Stimulated activated CD8-positive, alpha-beta memory T cell treated with anti-CD3 and anti-CD28 coated beads, Interleukin-2, amount 100 ng/mL, for 48 hours (primary cell): ENCODE results near the gene TMEM132D.

ENCODE experiments used
- DNase-seq, 2 donors: peaks; one replicate each; pipeline ENCODE4 v3.0.0-alpha.2; 2020; ENCODE audit warnings: low read depth in 2 of 2

The TMEM132D gene

DNA sequence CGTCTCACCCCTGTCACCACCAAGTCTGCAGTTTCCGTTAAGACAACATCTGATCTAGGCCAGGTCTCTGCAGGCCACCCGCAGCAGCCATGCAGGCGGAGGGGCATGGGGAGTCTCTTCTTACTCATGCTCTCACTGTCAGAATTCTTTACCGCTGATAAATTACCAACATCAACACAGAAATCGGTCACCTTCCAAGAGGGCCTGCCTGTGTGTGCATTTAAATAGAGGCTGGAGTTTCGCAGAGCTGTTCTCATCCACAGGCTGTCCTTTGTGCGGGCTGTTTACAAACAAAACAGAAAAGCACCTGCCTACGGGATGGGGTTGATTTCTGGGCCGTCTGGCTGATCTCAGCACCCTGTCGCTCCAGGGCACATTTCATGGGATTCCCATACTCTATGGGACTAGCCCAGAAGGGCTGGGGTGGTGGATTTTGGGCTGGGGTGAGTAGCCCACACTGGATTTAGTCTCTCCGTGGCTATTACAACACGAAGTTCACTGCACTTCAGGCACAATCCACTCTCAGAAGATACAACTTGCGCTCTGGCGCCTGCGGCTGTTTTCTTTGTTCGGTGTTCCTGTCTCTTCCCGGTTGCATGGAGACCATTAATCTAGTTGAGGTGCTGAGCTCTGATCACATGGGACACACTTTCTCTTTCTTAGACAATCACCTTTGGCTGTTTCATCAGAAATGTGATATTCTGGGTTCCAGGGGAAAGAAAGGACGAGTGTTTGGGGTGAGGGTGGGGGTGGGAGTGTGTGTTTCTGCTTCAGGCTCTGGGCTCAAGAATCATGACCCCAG lies 719.5 kb downstream of the TMEM132D start:
- no peak for DNase-seq

DNA sequence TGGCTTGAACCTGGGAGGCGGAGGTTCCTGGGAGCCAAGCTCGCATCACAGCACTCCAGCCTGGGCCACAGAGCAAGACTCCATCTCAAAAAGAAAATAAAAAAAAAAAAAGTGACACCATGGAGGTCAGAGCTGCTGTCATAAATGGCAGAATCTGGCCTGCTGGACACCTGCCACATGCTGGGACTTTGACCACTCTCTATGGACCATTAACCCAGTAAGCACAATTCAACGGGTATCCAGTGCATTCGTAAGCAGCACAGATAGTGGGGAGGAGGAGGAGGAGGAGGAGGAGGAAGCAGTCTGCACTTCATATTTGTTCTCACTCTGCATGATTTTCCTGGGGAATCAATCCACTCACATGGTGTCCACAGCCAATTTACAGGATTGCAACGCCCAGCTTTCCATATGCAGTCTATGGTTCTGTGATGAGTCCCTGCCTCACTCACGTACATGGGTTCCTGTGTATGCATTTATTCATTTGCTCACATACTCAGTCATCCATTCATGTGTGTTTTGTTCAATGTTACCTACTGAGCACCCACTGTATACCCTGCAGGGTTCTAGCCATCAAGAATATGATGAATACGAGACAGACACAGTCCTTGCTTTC lies 723.8 kb downstream of the TMEM132D start:
- no peak for DNase-seq

DNA sequence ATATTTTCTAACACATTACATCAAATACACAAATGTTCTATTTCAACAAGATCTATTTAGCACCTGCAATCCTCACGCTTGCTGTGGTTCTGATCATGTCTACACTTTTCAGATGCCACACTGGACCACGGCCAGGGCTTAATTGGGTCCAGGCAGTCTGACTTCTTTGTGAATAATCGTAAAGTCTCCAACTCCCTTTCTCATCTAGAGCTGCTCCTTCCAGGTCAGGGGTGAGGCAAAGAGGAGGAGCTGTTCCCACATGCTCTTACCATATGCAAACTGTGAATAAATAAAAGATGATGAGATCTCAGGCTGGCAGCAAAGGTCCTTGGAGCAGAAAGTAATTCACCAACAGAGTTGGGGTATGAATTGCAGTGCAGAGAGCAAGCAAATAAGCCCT lies 733.9 kb downstream of the TMEM132D start:
- DNase-seq: no peak

DNA sequence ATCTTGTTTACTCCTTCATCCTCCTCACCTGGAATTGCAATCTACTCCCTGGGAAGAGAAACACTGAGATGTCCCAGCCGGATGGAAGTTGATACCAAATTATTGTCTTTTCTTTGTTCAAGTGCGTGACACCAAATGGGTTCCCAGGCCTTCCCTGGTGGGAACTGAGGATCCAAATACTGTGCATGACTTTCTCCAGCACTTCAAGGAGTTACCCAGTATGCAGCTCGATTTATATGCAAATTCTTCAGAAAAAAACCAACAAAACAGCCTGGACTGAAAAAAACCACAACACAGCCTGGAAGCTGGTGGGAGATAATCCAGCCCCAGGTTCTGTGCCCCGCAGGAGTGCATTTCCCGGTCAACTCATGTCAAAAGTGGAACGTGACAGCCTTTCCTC lies 740.0 kb downstream of the TMEM132D start:
- no peak for DNase-seq

DNA sequence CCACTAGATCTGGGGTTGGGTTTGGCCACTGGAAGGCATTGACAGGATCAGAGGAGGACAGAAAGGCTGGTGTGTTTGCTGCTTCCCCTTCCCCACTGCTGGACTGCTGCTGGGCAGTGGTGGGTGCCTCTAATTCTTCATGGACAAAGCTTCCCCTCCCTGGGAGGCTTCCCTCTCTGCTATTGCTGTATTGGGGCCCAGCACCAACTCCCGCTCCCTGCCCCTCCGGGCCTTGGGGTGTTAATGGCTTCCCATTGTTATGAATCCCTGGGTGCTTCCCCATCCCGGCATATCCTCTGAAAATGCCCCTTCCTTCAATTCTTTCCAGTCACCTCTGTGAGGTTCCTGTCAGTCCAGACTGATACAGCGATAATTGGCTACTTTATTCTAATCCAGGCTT lies 740.4 kb downstream of the TMEM132D start:
- no peak for DNase-seq

DNA sequence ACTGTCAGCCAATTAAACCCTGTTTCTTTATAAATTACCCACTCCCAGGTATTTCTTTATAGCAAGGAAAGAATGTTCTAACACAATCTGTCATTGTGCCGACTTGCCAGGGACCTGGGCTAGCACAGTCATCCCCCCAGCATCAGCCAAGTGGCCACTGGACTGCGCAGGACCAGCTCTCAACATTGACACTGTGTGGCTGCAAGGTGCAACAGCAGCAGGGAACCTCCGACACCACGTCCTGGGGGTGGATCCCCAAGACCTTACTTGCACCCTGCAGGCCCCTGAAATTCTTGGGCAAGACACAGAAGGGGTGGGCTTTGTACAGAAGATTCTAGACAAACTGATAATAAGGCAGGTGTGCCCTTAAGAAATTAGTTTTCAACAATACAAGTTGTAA lies 741.0 kb downstream of the TMEM132D start:
- DNase-seq: no peak

DNA sequence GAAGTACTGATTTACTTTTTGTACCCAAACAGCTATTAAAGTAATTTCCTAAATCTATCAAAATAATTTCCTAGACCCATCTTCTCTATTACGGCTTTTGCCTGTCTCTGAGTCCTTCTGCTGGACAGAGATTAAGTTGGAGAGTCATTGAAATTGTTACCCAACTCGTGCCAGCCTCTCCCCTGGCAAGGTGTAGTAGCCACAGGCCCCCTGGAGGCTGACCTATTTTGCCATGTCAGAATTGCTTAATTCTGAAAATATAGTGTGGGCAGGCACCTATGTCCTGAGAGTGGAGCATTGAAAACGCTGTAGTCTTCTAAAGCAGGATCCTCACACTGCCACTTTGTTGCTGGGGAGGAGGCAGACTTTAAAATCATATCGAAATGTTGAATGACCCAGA lies 742.3 kb downstream of the TMEM132D start:
- no peak for DNase-seq

DNA sequence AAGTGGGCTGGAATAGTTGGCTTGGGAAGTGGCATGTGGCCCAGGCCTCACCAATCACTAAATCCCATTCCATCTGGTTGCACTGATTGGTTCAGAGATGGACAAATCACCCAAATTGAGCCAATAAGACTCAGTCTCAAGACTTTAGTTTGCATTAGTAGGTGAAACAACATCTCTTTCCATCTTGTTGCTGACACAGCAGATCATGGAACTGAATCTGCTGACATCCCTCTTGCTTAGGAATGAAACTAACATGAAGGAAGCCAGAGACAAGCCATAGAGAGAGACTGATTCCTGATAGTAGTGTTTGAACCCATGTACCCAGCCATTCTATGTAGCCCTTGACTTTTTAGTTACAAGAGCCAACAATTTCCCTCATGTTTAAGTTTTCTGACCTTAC lies 743.5 kb downstream of the TMEM132D start:
- DNase-seq: no peak

DNA sequence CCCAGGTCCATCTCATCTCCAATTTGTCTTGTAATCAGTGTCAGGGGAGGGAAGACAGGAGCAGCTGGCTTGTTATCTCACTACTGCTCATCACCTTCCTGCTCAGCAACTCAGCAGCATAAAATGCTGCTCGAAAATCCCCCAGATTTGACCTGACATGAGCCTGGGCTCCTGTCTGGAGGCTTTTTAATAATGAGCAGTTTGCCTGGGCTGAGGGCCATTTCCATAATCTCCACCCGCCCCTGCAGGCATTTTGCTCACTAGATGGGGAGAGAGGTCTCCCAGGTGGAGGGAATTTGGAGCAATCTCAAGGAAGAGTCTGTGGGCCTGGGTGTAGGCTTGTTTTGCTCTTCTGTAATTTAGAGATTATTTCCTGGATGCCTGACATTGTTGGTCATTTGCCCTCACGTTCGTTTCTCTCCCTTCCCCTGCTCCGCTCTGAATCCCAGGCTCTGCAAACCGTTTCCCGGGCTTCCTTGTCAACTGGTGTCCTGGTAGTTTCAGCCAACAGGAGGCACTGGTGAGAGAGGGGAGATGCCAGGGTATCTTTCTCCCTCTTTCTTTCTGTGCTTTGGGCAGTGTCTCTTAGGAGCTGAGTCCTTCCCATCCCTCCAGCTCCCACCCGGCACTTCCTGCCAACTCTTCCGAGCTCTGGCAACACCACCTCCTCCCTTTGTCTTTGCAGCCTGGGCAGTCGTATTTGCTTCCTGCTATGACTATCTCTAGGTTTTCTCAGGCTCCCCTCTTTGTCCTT lies 751.3 kb downstream of the TMEM132D start:
- DNase-seq: no peak

DNA sequence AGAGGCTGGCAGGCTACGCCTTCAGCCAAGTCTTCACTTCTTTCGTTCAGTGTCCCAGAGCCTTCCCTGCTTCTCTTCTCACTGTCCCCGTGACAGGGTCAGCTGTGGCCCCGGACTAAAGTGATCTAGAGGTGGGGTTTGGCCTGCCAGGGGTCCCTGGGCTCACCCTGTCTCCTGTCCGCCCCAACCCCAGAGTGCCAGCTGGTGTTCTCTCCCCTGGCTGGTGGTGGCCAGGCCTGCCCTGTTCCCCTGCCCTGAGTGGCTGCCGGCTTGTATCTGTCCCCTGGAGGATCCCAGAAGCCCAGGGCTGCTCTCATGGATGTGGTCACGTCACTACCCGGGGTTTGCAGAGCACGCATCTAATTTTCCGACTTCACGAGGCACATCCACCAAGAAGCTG lies 753.1 kb downstream of the TMEM132D start:
- DNase-seq: no peak

DNA sequence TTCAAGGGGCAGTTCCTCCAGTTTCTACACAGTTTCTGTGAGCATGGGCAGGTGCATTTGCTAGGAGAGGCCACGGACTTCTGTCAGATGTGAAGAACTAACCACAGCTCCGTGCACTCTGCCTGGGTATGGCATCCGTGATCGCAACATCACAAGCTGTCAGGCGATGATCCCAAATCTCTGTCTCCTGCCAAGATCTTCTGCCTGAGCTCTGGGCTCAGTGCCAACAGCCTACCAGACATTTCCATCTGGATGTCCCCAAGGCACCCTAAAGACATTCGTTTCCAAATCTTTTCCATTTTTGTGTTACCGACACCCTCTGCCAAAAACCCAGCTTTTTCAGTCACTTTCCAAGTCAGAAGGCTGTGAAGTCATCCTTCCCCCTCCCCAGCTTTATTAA lies 758.4 kb downstream of the TMEM132D start:
- no peak for DNase-seq

DNA sequence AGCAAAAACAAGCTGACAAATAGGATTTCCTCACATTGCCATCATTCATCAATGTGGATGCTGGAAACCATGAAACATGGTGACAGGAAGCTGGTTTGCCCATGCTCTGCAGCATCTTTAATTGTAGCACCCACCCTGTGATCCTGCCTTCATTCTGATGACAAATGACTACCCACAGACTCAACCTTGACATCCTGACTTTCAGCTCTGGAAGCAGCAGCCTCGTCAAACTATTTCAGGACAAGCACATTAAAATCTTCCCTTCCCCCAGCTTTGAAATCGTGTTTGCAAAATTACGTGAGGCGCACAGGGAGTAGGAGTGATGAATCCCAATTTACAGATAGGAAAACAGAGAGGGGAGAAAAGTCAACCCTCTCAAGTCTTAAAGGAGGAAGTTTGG lies 765.0 kb downstream of the TMEM132D start:
- no peak for DNase-seq

DNA sequence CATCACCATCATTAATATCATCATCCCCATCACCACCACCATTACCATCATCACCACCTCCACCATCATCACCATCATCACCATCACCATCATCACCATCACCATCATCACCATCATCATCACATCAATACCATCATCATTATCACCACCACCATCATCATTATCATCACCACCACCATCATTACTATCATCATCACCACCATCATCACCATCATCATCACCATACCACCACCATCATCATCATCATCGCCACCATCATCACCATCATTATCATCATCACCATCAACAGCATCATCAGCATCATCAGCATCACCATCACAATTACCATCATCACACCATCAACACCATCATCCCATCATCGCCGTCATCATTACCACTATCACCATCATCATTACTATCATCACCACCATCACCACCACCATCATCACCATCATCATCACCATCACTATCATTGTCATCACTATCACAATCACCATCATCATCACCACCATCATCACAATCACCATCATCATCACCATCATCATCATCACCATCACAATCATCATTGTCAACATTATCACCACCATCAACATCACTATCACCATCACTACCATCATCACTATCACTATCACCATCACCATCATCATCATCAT lies 767.0 kb downstream of the TMEM132D start:
- no peak for DNase-seq

DNA sequence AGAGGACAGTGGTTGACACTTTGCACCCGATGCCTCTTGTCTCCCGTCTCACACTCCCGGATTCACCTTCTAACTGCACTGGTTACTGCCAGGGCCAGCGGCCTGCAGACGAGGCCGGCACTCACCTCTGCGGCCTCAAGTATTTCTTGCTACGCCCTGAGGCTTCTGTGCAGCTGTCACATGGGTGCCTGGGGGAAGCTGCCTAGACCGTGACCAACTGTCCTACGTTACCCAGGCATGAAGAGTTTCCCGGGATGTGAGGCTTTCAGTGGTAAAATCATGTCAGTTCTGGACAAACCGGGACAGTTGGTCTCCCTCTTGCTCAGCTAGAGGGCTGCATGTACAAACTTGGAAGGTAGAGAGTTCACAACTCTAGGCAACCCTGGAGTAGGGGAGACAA lies 776.1 kb downstream of the TMEM132D start:
- no peak for DNase-seq

DNA sequence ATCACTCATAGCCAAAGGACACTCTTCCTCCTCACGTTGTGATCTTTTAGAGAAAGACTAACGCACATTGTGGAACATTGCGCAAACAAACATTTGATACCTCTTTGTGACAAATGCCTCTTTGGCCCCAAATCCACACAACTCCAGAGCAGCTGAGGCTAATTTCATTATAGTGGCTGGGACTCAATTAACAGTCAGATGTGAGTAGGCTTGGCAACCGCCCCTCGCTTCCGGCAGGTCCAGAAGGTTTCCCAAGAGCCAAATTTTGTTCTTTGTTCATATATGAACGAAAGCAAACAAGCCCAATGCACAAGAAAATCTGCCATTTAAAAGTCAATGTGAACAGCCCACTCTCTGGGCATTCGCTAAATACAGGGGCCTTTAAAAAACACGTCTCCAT lies 776.6 kb downstream of the TMEM132D start:
- DNase-seq: no peak

DNA sequence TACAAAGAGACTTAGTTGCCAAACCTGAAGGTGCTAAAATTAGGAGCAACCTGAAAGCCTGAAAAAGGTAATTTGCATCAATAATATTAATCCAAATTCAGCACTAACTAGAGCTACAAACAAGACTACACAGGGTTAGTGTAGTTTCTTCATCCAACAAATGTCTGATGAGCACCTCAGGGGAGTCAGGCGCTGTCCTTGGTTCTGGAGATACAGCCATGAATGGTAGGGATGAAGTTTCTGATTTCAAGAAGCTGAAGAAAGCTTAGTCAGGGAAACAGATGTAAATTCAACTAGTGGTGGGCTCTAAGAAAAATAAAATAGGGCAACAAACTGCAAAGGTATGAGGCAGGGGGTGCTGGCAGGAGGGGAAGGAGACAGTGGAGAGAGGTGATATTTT lies 784.3 kb downstream of the TMEM132D start:
- DNase-seq: no peak

DNA sequence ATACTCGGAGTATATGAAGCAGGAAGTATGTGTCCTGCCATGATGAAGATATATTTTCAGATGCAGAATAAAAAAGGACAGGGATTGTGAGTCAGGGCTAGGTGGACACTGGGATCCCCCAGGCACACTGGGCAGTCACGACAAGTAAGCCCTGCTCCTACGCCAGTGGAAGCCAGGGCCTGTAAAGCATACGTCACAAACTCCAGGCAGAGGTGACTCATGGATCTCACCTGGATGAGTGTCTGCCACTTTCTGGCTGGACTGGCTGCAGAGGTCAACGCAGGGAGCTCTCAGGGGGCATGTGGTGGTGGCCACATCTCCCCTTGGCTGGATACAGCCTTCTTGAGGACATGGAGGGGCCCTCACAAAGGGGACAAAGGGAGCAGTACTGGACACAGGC lies 788.3 kb downstream of the TMEM132D start:
- DNase-seq: no peak

DNA sequence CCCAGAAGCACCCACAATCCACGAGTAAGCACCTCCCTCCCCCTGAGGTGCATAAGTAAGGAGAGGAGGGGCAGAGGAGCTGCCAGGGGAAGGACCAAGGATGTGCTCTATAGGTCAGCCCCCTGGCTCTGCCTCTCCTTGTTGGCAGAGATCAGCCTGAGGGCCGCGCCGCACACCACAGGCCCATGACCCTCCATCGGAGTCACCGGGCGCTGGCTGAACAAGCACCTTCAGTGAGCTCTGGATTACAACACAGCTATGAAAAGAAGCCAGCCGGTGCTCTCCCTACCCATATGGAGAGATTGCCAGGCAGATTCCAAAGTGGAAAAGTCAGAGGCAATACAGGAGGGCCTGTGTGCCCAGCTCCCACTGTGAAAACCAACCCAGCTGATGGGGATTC lies 793.2 kb downstream of the TMEM132D start:
- no peak for DNase-seq

DNA sequence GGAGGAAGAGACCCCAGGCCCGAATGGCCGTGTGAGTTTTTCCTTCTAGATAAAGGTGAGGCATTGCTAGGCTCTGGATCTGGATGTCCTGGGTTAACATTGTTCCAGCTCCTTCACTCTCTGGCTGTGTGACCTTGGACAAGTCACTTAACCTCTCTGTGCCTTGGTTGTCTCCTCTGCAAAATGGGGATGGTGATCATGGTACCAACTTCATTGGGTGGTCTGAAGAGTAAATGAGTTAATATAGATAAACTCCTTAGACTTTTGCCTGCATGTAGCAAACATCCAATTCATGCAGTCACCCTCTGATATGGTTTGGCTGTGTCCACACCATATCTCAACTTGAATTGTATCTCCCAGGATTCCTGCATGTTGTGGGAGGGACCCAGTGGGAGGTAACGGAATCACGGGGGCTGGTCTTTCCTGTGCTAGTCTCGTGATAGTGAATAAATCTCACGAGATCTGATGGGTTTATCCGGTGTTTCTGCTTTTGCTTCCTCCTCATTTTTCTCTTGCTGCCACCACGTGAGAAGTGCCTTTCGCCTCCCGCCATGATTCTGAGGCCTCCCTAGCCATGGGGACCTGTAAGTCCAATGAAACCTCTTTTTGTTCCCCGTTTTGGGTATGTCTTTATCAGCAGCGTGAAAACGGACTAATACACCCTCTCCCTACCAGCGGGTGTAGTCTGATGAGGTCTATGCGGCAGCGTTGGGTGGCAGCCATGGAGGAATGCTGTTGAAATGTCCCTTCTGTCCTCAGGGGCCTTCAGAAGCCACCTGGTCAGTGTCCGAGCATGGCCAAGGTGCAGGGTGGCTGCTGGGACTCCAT lies 794.4 kb downstream of the TMEM132D start:
- no peak for DNase-seq

DNA sequence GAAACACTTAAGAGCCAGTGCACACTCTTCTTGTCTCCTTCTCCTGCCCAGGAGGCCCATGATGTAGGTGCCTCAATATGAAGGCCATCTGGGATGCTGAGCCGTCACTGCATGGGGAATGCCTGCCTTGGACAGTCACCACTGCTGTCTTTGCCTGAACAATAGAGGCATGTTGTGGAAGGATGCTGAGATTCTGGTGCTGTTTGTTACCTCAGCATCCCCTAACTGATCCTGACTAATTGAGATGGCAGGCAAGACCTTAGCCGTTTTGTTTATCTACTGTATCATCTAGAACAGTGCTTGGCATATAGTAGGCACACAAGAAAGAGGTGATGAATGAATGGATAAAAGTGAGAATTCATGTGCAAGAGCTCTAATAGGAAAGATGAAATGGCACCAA lies 797.1 kb downstream of the TMEM132D start:
- DNase-seq: no peak

DNA sequence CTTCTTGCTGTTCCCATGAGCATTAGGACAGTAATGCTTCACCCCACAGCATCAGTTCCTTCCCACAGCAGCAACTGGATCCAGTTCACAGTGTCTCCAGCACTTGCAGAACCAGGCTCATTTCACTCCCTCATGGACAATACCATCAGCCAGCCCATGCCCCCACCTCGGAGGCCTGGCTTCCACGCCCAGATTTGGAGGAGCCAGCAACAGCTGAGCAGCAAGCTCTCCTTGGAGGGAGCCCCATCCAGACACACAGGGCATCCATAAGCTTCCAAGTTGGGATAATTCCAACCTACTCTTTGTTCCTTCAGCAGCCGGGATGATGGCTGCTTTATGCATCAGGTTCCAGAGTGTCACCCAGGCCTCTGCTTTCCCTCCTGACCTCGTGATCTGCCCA lies 800.6 kb downstream of the TMEM132D start:
- no peak for DNase-seq

DNA sequence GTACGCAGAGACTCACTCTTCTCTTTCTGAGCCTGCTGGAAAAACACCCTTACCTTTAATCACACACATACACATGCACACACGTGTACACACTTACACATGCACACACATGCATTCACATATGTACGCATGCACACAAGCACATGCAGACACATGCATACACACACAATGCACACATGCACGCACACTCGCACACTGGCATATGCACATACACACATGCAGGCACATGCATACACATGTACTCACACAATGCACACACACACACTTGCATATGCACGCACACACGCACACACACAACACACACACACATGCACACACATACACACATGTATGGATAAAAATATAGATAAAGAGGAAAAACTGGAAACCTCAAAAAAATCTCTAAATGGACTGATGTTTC lies 801.6 kb downstream of the TMEM132D start:
- DNase-seq: no peak
